ENCODE data around the gene HECW1.
A peak's percentile ranks its signal among the peaks of the same experiment; 100 is the strongest.
"Not testable (repeated sequence)": the region's sequence is repeated elsewhere in the genome, so short reads cannot be mapped to it uniquely, and the experiment has no call there.

HECW1 gene

GRCh38 chr7:43479042-43479441 lies 366.6 kb downstream of the HECW1 start:
- DNase-seq, result no peak

- no peak for DNase-seq
Measured at GRCh38 chr7:43479543-43479942, 367.1 kb downstream of the HECW1 start.

- no peak for DNase-seq
Measured at GRCh38 chr7:43480581-43480980, 368.1 kb downstream of the HECW1 start.

GRCh38 chr7:43481902-43482678 lies 369.6 kb downstream of the HECW1 start:
- DNase-seq, result no peak

- no peak for DNase-seq
Measured at GRCh38 chr7:43482679-43483252, 370.3 kb downstream of the HECW1 start.

- DNase-seq, result peak; percentile 55
Measured at GRCh38 chr7:43484678-43485395, 372.4 kb downstream of the HECW1 start.

GRCh38 chr7:43485580-43485979 lies 373.1 kb downstream of the HECW1 start:
- no peak for DNase-seq

- not testable (repeated sequence) for DNase-seq
Measured at GRCh38 chr7:43486008-43486407, 373.6 kb downstream of the HECW1 start.

- DNase-seq, result no peak
Measured at GRCh38 chr7:43486634-43487033, 374.2 kb downstream of the HECW1 start.

GRCh38 chr7:43487731-43488073 lies 375.3 kb downstream of the HECW1 start:
- DNase-seq, result no peak

- no peak for DNase-seq
Measured at GRCh38 chr7:43489257-43489656, 376.8 kb downstream of the HECW1 start.

GRCh38 chr7:43490016-43490415 lies 377.6 kb downstream of the HECW1 start:
- DNase-seq, result no peak

GRCh38 chr7:43491123-43491522 lies 378.7 kb downstream of the HECW1 start:
- no peak for DNase-seq

GRCh38 chr7:43491984-43492383 lies 379.5 kb downstream of the HECW1 start:
- DNase-seq, result no peak

- DNase-seq, result no peak
Measured at GRCh38 chr7:43492896-43493295, 380.4 kb downstream of the HECW1 start.

GRCh38 chr7:43495572-43495971 lies 383.1 kb downstream of the HECW1 start:
- DNase-seq, result no peak

- no peak for DNase-seq
Measured at GRCh38 chr7:43496596-43496995, 384.1 kb downstream of the HECW1 start.

GRCh38 chr7:43501870-43502269 lies 389.4 kb downstream of the HECW1 start:
- DNase-seq, result no peak

- no peak for DNase-seq
Measured at GRCh38 chr7:43502941-43503340, 390.5 kb downstream of the HECW1 start.

- DNase-seq, result no peak
Measured at GRCh38 chr7:43505412-43505811, 393.0 kb downstream of the HECW1 start.

GRCh38 chr7:43506460-43506859 lies 394.0 kb downstream of the HECW1 start:
- DNase-seq, result no peak

- no peak for DNase-seq
Measured at GRCh38 chr7:43508461-43508860, 396.0 kb downstream of the HECW1 start.

- no peak for DNase-seq
Measured at GRCh38 chr7:43509906-43510305, 397.5 kb downstream of the HECW1 start.

GRCh38 chr7:43511029-43511428 lies 398.6 kb downstream of the HECW1 start:
- no peak for DNase-seq
